Fibroblast of the aortic adventitia (primary cell): ENCODE data around the gene POLR2C. TPM values are rescaled to one million over a fixed set of nuclear protein-coding genes. Genes with fewer than 3 reads are reported as not detected.

Experiments
- DNase-seq: peaks from one replicate; pipeline ENCODE4 v3.0.0-alpha.2; 2010; ENCODE audit warnings: low read depth
- H3K4me3 ChIP-seq: 2 replicates; pipeline ENCODE4 v1.5.1; 2011; ENCODE audit warnings: low read depth, mild to moderate bottlenecking, control low read depth, low read length, moderate library complexity
- CTCF ChIP-seq: IDR thresholded peaks from 2 replicates; pipeline ENCODE4 v1.5.1; 2011; ENCODE audit warnings: mild to moderate bottlenecking, low read length, control low read depth, inconsistent platforms; ENCODE audit not compliant: insufficient read depth
- total RNA-seq: library from RNA; depleted of rRNA; stranded (reverse); fragments of >200 nt; gene quantifications from 2 replicates; pipeline ENCODE4 v1.2.3, GENCODE V29; 2012; ENCODE audit warnings: low replicate concordance

Gene POLR2C
- total RNA-seq, 1 donor, result 76.6 TPM

- no peak overlapping the region for H3K4me3 ChIP-seq
- no peak for TF ChIP-seq CTCF
- no peak for DNase-seq
Measured at GRCh38 chr16:57502048-57502775, 39.7 kb downstream of the POLR2C start.

- DNase-seq, result no peak
- H3K4me3 ChIP-seq, result no peak overlapping the region
Measured at GRCh38 chr16:57503366-57503765, 40.9 kb downstream of the POLR2C start.

GRCh38 chr16:57504001-57504400 is 41.5 kb downstream of the POLR2C start:
- TF ChIP-seq CTCF, result no peak
- no peak overlapping the region for H3K4me3 ChIP-seq
- DNase-seq, result no peak

More at GRCh38 chr16:57503366-57503765, 40.9 kb downstream of the POLR2C start:
- TF ChIP-seq CTCF, result no peak

- DNase-seq, result no peak
- no peak overlapping the region for H3K4me3 ChIP-seq
- TF ChIP-seq CTCF, result no peak
Measured at GRCh38 chr16:57504491-57504890, 42.0 kb downstream of the POLR2C start.

- no peak for DNase-seq
Measured at GRCh38 chr16:57505169-57505568, 42.7 kb downstream of the POLR2C start.

GRCh38 chr16:57507136-57508034 is 44.9 kb downstream of the POLR2C start:
- no peak overlapping the region for H3K4me3 ChIP-seq
- no peak for TF ChIP-seq CTCF
- no peak for DNase-seq

More at GRCh38 chr16:57505169-57505568, 42.7 kb downstream of the POLR2C start:
- H3K4me3 ChIP-seq, result no peak overlapping the region
- TF ChIP-seq CTCF, result no peak
